ENCODE measurements around the gene FBN1. TPM values are rescaled to one million over a fixed set of nuclear protein-coding genes. Genes with fewer than 3 reads are reported as not detected.

The FBN1 gene
- total RNA-seq, 2 donors from 2014 or later, result 12.1 to 81.9 TPM

DNA sequence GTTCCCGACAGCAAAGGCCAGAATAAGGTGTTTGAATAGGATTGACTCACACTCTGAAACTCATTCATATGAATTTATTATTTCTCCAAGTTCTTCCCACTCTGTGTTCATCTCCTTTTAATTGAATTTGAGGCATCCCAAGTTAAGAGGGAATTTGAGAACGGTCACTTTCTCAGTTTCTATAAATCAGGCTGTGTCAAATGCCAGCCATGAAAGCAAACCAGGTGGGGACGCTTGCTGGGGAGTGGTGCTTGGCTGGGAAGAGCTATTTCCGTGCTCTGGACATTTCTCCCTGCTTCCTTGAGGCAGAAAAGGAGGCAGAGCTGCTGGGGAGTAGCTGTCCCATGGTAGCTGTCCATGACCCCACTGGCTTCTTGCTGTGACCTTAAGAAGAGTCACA, 116.6 kb downstream of the FBN1 start:
- 83% methylated on average over 4 of the region's 4 CpGs for WGBS
- no peak overlapping the region for H3K27ac ChIP-seq

DNA sequence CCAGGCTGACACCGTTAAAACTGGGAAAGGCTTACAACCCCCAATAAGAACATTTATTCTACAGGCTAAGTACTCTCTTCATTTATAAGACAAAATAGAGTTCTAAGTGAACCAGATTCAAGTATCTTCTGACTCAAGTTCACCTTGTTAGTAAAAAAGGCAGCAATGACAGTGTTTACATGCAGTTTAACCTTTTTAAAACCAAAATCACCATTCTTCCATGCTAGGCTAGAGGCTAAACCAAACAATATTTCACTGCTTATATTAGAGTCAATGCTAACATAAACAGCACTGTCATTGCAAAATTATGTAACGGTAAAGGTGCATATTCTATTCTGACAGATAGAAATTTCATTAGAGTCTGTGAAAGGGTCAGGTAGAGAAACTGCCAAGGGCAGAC, 118.0 kb downstream of the FBN1 start:
- no peaks in the 10 kb centered on the region for H3K27me3 ChIP-seq (replicated peaks; ENCODE audit: insufficient read depth)
- 61% methylated on average over 2 of the region's 2 CpGs for WGBS

More for the DNA sequence above, 116.6 kb downstream of the FBN1 start:
- no peaks in the 10 kb centered on the region for H3K4me1 ChIP-seq (replicated peaks)
- no peaks in the 10 kb centered on the region for H3K27me3 ChIP-seq (replicated peaks; ENCODE audit: insufficient read depth)
- TF ChIP-seq POLR2A (IDR thresholded peaks at IDR 0.05) (no peak), POLR2AphosphoS5 (IDR thresholded peaks at IDR 0.05) (no peak)
- TF ChIP-seq, protein P1, sequence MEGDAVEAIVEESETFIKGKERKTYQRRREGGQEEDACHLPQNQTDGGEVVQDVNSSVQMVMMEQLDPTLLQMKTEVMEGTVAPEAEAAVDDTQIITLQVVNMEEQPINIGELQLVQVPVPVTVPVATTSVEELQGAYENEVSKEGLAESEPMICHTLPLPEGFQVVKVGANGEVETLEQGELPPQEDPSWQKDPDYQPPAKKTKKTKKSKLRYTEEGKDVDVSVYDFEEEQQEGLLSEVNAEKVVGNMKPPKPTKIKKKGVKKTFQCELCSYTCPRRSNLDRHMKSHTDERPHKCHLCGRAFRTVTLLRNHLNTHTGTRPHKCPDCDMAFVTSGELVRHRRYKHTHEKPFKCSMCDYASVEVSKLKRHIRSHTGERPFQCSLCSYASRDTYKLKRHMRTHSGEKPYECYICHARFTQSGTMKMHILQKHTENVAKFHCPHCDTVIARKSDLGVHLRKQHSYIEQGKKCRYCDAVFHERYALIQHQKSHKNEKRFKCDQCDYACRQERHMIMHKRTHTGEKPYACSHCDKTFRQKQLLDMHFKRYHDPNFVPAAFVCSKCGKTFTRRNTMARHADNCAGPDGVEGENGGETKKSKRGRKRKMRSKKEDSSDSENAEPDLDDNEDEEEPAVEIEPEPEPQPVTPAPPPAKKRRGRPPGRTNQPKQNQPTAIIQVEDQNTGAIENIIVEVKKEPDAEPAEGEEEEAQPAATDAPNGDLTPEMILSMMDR (IDR thresholded peaks at IDR 0.05), result no peak
- no peak overlapping the region for H3K4me3 ChIP-seq
- intact Hi-C loops (cut with DNase I), result no loop called here
- no peak for DNase-seq (ENCODE audit: low spot score)
- no peaks in the 10 kb centered on the region for H3K9me3 ChIP-seq
- H3K36me3 ChIP-seq, result no peaks in the 10 kb centered on the region

DNA sequence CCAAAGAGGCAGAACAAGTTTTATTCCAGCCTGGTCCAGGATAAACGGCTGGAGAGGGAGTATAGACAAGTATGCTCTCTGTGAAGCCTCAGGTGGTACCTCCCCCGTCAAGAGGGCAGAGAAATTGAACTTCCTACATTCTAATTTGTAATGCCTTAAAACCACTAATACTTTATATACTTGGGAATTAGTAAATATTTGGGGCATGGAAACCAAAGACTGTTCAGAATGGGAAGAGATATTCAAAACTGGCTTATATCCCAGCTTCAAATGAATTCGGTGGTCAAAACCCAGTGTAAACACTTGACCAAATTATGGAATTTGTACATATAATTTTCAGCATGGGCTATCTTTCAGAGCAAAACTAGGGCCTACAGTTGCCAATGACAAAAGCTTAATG, 122.6 kb downstream of the FBN1 start:
- 86% methylated on average over 3 of the region's 3 CpGs for WGBS
- Histone ChIP-seq H3K9me3 (no peaks in the 10 kb centered on the region), H3K4me3 (no peak overlapping the region), H3K36me3 (no peaks in the 10 kb centered on the region), H3K4me1 (replicated peaks) (no peaks in the 10 kb centered on the region), H3K27me3 (replicated peaks; ENCODE audit: insufficient read depth) (no peaks in the 10 kb centered on the region), H3K27ac (no peak overlapping the region)
- intact Hi-C loops (cut with DNase I), result no loop called here
- no peak for TF ChIP-seq POLR2AphosphoS5 (IDR thresholded peaks at IDR 0.05)
- TF ChIP-seq POLR2A (IDR thresholded peaks at IDR 0.05), result no peak
- TF ChIP-seq, protein P1 (IDR thresholded peaks at IDR 0.05), result no peak
- DNase-seq (ENCODE audit: low spot score), result no peak

More for the DNA sequence above, 118.0 kb downstream of the FBN1 start:
- H3K27ac ChIP-seq, result no peak overlapping the region
- H3K9me3 ChIP-seq, result no peaks in the 10 kb centered on the region
- no peaks in the 10 kb centered on the region for H3K4me1 ChIP-seq (replicated peaks)
- TF ChIP-seq POLR2A (IDR thresholded peaks at IDR 0.05) (no peak), POLR2AphosphoS5 (IDR thresholded peaks at IDR 0.05) (no peak)
- TF ChIP-seq, protein P1 (IDR thresholded peaks at IDR 0.05), result no peak
- no peak for DNase-seq (ENCODE audit: low spot score)
- H3K4me3 ChIP-seq, result no peak overlapping the region
- no peaks in the 10 kb centered on the region for H3K36me3 ChIP-seq
- intact Hi-C loops (cut with DNase I), result no loop called here

DNA sequence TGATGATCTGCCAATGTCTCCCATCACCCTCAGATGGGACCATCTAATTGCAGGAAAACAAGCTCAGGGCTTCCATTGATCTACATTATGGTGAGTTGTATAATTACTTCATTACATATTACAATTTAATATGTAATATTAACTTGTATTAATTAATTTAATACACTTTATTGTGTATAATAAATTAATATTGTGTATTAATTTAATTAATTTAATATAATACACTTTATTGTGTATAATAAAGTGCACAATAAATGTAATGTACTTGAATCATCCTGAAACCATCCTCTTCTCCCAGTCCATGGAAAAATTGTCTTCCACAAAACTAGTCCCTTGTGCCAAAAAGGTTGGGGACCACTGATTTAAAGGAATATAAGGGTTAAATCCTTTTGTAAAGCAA, 123.4 kb downstream of the FBN1 start:
- intact Hi-C loops (cut with DNase I), result no loop called here
- no peak for DNase-seq (ENCODE audit: low spot score)
- Histone ChIP-seq H3K27me3 (replicated peaks; ENCODE audit: insufficient read depth) (no peaks in the 10 kb centered on the region), H3K27ac (no peak overlapping the region), H3K36me3 (no peaks in the 10 kb centered on the region), H3K4me1 (replicated peaks) (no peaks in the 10 kb centered on the region), H3K9me3 (no peaks in the 10 kb centered on the region), H3K4me3 (no peak overlapping the region)
- TF ChIP-seq POLR2A (IDR thresholded peaks at IDR 0.05) (no peak), POLR2AphosphoS5 (IDR thresholded peaks at IDR 0.05) (no peak)
- TF ChIP-seq, protein P1 (IDR thresholded peaks at IDR 0.05), result no peak

DNA sequence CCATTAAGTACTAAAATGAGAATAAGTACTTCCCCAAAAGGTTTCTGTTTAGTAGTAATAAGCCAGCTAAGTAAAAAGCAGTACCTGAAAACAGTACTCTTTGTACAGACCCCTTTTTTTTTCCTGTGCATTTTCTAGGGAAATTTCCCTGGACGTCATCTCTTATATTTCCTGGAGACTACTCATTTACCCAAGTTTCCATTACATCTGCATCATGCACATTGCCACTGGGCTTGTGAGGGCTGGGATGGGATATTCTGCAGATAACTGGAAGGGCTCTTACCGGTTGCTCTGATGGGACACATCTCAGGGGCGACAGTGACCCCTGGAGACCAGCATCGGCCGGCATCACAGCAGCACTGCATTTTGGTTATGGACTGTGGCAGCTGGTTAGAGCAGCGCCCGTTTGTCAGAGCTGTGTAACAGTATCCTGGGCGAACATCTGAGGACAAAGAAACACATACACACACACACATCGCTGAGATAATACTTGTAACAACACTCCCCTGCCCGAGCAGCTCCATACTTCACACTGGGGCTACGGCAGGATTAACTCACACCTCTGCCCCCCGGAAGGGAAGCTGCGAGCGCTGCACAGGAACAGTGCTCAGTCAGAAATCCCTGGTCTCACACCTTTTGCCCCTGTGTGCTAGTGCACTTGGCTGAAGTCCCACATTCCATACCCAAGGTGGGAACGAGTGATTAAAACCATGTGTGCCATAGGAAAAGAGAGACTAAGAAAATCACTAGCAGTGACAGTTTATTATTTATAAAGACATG, 124.9 kb downstream of the FBN1 start:
- H3K27me3 ChIP-seq (replicated peaks; ENCODE audit: insufficient read depth), result no peaks in the 10 kb centered on the region
- no peak overlapping the region for H3K4me3 ChIP-seq
- H3K9me3 ChIP-seq, result no peaks in the 10 kb centered on the region
- WGBS, result 83% methylated on average over 15 of the region's 15 CpGs
- H3K4me1 ChIP-seq (replicated peaks), result no peaks in the 10 kb centered on the region
- intact Hi-C loops (cut with DNase I), result no loop called here
- DNase-seq (ENCODE audit: low spot score), result peak; percentile 9
- no peak for TF ChIP-seq POLR2A (IDR thresholded peaks at IDR 0.05)
- no peak for TF ChIP-seq POLR2AphosphoS5 (IDR thresholded peaks at IDR 0.05)
- TF ChIP-seq, protein P1 (IDR thresholded peaks at IDR 0.05), result no peak
- H3K36me3 ChIP-seq, result no peaks in the 10 kb centered on the region
- H3K27ac ChIP-seq, result no peak overlapping the region
